Type B pancreatic cell (in vitro differentiated cells): ENCODE measurements around the gene STK33. TPM values are rescaled to one million over a fixed set of nuclear protein-coding genes. Genes with fewer than 3 reads are reported as not detected.

ENCODE experiments used
- DNase-seq: peaks from one replicate; pipeline ENCODE4 v3.0.0; 2021; ENCODE audit warnings: mixed read lengths; ENCODE audit not compliant: unreplicated experiment; ENCODE audit errors: extremely low spot score
- H3K27ac Mint-ChIP-seq: 2 replicates; pipeline ENCODE4 v1.8.0; 2021; ENCODE audit warnings: mild to moderate bottlenecking, mixed read lengths
- H3K27me3 Mint-ChIP-seq: 2 replicates; pipeline ENCODE4 v1.8.0; 2021; ENCODE audit warnings: mixed read lengths
- H3K36me3 Mint-ChIP-seq: 2 replicates; pipeline ENCODE4 v1.8.0; 2021; ENCODE audit warnings: mixed read lengths
- H3K4me1 Mint-ChIP-seq: one replicate; pipeline ENCODE4 v1.8.0; 2021; ENCODE audit warnings: mixed read lengths; ENCODE audit not compliant: unreplicated experiment
- H3K4me3 Mint-ChIP-seq: 2 replicates; pipeline ENCODE4 v1.8.0; 2021; ENCODE audit warnings: mild to moderate bottlenecking, mixed read lengths
- H3K9me3 Mint-ChIP-seq: 2 replicates; pipeline ENCODE4 v1.8.0; 2021; ENCODE audit warnings: mixed read lengths
- total RNA-seq: library from RNA; stranded (reverse); gene quantifications from 2 replicates; pipeline ENCODE4 v1.2.1, GENCODE V29; 2021; ENCODE audit warnings: low replicate concordance
- TF ChIP-seq, protein P1 (sequence below): fragments of 200-600 bp; sonication (generic); conservative IDR thresholded peaks from 2 replicates; pipeline ENCODE4 v1.5.0; 2021; ENCODE audit warnings: antibody characterized with exemption, mild to moderate bottlenecking

The STK33 gene
- total RNA-seq, 1 donor from 2014 or later: 20.3 TPM

DNA sequence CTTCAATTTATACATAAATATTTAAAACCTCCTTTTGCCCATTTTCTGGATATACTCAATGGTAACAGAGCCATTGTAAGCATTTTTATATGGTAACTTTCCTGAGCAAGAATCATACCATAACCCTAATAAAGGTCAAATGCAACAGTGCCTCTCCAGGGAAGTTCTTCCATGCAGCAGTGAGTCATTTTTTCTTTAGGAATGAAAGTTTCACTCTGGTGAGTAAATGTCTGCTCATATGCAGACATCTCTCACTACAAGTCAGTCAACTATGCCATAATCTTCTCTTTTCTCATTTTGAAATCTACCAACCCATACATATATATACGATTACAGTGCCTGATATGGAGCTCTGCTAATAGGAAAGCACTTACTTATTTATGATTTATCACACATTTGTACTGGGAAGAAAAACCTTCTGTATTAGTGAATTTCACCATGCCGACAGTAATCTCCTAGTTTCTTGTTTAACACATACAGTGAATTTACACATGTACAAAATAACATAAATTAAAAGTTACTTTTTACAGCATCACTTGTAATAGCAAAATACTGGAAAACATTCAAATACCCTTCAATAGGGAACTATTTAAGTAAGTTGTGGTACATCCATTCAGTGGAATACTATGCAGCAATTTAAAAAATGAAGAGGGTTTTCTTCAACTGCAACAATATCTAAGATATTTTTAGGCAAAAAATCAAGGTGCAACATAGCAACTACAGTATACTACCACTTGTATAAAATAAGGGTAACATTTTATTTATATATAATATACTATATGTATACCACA, 16.0 kb downstream of the STK33 start:
- DNase-seq: no peak
- no peak overlapping the region for H3K27ac Mint-ChIP-seq
- TF ChIP-seq, protein P1, sequence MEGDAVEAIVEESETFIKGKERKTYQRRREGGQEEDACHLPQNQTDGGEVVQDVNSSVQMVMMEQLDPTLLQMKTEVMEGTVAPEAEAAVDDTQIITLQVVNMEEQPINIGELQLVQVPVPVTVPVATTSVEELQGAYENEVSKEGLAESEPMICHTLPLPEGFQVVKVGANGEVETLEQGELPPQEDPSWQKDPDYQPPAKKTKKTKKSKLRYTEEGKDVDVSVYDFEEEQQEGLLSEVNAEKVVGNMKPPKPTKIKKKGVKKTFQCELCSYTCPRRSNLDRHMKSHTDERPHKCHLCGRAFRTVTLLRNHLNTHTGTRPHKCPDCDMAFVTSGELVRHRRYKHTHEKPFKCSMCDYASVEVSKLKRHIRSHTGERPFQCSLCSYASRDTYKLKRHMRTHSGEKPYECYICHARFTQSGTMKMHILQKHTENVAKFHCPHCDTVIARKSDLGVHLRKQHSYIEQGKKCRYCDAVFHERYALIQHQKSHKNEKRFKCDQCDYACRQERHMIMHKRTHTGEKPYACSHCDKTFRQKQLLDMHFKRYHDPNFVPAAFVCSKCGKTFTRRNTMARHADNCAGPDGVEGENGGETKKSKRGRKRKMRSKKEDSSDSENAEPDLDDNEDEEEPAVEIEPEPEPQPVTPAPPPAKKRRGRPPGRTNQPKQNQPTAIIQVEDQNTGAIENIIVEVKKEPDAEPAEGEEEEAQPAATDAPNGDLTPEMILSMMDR: no peak
- no peaks in the 10 kb centered on the region for H3K9me3 Mint-ChIP-seq
- H3K27me3 Mint-ChIP-seq: no peaks in the 10 kb centered on the region
- H3K36me3 Mint-ChIP-seq: no peaks in the 10 kb centered on the region
- H3K4me3 Mint-ChIP-seq: no peak overlapping the region
- no peaks in the 10 kb centered on the region for H3K4me1 Mint-ChIP-seq

DNA sequence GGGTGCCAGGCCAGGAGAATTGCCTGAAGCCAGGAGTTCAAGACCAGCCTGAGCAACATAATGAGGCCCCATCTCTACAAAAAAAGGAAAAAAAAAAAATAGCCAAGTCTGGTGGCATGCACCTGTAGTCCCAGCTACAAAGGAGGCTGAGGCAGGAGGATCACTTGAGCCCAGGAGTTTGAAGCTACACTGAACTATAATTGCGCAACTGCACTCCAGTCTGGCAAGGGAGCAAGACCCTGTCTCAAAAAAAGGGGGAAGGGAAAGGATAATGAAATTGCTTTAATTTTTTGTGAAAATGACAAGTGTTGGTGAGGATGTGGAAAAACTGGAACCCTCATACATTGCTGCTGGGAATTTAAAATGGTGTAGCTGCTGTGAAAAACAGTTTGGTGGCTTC, 19.2 kb downstream of the STK33 start:
- H3K9me3 Mint-ChIP-seq: no peaks in the 10 kb centered on the region
- no peaks in the 10 kb centered on the region for H3K4me1 Mint-ChIP-seq
- DNase-seq: no peak
- TF ChIP-seq, protein P1: no peak
- H3K36me3 Mint-ChIP-seq: no peaks in the 10 kb centered on the region
- H3K27ac Mint-ChIP-seq: no peak overlapping the region
- H3K27me3 Mint-ChIP-seq: no peaks in the 10 kb centered on the region
- H3K4me3 Mint-ChIP-seq: no peak overlapping the region

DNA sequence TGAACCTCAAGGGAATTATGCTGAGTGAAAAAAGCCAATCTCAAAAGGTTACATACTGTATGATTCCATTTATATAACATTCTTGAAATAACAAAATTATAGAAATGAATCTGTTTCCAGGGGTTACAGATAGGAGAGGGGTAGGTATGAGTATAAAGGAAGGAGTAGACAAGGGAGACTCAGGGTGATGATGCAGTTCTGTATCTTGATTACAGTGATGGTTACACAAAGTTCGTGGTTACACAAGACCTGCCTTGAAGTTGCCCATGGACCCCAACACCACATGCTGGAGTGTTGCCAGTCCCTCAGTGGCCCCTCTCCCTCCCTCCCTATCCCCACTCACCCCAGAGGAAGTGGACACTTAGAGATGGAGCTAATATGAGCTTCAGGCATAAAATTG, 20.3 kb downstream of the STK33 start:
- Mint-ChIP-seq H3K4me1 (no peaks in the 10 kb centered on the region), H3K9me3 (no peaks in the 10 kb centered on the region), H3K4me3 (no peak overlapping the region), H3K27ac (no peak overlapping the region), H3K36me3 (no peaks in the 10 kb centered on the region), H3K27me3 (no peaks in the 10 kb centered on the region)
- TF ChIP-seq, protein P1: no peak
- no peak for DNase-seq

DNA sequence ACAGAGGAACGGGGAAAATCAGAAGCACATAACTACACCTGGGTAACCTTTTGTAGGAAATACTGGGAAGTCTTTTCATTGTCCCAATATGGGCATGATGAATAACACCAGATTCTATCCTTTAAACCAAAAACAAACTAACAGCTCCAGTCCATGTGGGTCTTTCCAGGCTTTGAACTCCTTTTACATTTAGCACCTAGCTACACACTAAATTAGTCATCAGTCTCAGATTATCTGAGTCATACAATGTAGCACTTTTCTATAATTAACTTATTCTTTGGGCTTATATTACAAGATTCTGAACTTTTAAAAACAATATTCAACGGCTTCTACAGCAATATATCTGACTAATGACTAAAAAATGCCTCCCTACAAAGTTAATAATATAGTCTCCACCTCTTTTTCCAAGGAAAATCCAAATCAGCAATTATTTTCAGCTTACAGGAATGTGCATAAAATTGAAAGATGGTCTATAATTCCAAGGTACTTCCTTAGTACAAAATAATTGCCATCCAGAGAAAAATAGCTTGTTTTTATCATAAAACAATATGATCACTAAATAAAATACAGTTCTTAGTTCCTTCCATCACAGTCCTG, 26.3 kb downstream of the STK33 start:
- Mint-ChIP-seq H3K9me3 (no peaks in the 10 kb centered on the region), H3K4me1 (peaks cover 4% of the 10 kb centered on the region), H3K36me3 (no peaks in the 10 kb centered on the region), H3K27ac (no peak overlapping the region), H3K27me3 (no peaks in the 10 kb centered on the region), H3K4me3 (no peak overlapping the region)
- TF ChIP-seq, protein P1: no peak
- no peak for DNase-seq

DNA sequence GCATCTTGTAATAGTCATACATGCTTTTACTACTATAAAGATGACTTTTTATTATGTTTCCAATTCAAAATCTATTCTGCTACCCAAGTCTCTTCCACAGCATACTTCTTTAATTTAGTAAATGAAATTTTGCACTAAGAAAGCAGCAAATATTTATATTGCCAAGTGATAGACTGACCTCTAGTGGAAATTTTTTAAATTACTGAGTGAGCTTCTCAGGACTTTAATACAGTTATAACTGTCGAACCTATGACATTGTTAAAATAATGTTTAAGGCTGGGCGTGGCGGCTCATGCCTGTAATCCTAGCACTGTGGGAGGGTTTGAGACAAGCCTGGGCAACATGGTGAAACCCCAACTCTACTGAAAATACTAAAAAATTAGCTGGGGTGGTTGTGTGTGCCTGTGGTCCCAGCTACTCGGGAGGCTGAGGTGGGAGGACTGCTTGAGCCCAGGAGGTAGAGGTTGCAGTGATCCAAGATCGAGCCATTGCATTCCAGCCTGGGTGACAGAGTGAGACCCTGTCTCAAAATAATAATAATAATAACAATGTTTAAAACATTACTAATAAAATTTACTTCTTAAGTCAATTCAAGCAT, 27.3 kb downstream of the STK33 start:
- H3K4me3 Mint-ChIP-seq: no peak overlapping the region
- DNase-seq: no peak
- H3K27me3 Mint-ChIP-seq: no peaks in the 10 kb centered on the region
- peaks cover under 1% of the 10 kb centered on the region for H3K9me3 Mint-ChIP-seq
- TF ChIP-seq, protein P1: peak; percentile 90
- peaks cover 4% of the 10 kb centered on the region for H3K4me1 Mint-ChIP-seq
- H3K36me3 Mint-ChIP-seq: peaks cover 5% of the 10 kb centered on the region
- H3K27ac Mint-ChIP-seq: no peak overlapping the region
